Measurements from ENCODE around the gene FTO.

The FTO gene

DNA sequence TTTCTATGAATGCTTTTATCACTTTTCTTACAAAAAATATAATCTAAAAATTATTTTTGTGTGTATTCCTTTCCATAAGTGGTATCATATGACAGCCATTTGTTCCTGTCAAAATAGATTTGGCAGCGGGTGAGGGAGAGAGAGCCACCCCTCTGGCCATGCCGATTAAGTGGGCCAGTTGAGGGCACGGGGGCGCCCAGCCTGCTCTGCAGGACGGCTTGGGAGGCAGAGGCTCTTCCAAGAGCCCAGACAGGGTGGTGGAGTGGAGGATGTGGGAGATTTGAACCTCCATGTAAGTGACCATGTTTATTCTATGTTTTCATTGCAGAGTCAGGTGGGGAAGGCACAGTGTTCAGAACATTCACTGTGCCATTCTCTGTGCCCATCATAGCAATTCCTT, 493.8 kb downstream of the FTO start:
- no peak for DNase-seq

DNA sequence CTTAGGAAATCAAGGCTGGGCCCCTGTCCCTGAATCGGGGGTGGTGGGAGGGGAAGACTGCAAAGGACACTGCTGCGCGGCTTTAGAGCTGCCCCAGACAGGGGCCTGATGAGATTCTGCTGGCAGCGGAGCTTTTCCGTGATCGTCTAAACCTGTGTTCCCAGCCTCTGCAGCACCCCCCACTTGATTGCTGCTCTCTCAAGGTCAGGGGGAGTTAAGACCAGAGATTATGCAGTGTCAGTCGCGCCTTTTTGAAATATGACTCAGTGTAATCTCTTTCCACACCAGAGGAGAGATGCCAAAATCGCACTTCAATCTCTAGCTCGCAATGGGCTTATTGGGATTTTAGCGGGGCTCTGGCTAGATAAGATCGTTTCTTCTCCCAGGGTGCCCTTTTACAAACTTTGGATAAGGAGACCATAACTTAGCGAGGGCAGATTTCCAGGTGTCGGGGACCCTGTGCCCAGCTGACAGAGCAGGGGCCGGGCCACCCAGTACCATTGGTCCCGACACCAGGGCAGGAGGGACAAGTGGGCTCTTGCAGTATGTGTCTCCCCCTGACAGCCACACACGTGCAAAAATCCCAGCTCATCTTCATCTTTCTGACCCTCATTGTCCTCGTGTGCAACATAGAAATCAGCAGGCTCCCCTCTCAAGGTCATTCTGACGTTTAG, 495.7 kb downstream of the FTO start:
- DNase-seq: no peak

DNA sequence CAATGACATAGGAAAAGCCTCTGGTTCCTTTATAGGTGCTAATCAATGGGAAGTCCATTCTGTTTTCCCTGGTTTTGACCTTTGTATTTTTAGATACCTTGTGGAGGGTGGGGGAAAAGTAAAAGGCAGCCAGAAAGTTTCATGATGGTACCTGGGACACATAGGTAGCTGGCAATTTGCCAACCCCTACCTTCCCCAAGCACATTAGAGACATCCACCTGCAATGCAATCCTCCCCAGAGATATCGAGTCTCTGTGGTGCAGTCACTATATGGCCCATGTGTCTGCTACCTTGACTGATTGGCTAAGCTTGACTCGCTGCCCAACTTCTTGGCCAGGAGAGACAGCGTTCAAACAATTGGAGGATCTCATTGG, 496.2 kb downstream of the FTO start:
- no peak for DNase-seq

- DNase-seq: no peak
Measured at GRCh38 chr16:54200720-54201119, 496.8 kb downstream of the FTO start.

DNA sequence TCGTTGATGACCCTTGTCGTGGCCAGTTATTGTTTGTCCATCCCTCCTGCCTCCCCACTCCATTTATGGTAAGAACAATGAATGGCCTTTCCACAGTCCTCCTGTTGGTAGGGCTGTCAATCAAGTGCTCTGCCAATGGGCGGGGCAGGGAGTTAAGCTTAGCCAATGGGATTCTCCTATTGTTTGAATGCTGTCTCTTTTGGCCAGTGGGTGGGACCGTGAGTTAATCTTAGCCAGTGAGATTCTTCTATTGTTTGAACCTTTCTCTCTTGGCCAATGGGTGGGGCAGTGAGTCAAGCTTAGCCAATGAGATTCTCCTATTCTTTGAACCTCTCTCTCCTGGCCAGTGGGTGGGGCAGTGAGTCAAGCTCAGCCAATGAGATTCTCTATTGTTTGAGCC, 497.2 kb downstream of the FTO start:
- no peak for DNase-seq
